Activated CD4-positive, CD25-positive, alpha-beta regulatory T cell treated with anti-CD3 and anti-CD28 coated beads, Interleukin-2, amount 50 U/mL, for 24 hours (primary cell): ENCODE measurements around the gene OTUD1.

ENCODE experiments used
- ATAC-seq, 2 donors: fragments of 150-1000 bp; cut with Tn5 transposase; one replicate each; pipeline ENCODE4 v1.10.0; 2021; ENCODE audit warnings: mild to moderate bottlenecking in 1 of 2, moderate library complexity in 1 of 2

OTUD1 gene

DNA sequence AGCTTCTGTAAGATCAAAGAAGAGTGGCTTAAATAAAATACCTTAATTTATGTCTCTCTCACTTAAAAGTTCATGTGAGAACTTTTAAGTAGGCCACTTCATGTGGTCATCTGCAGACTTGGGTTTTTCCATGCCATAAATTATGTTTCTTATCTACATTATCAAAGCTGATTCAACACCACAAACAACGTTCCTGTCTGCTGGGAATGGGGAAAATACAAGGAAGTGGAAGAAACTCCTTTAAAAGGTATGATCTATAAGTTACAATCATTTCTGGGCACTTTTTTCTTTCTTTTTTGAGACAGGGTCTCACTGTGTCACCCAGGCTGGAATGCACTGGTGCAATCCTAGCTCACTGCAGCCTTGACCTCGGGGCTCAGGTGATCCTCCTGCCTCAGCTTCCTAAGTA lies 16.9 kb upstream of the OTUD1 start:
- no peak for ATAC-seq

DNA sequence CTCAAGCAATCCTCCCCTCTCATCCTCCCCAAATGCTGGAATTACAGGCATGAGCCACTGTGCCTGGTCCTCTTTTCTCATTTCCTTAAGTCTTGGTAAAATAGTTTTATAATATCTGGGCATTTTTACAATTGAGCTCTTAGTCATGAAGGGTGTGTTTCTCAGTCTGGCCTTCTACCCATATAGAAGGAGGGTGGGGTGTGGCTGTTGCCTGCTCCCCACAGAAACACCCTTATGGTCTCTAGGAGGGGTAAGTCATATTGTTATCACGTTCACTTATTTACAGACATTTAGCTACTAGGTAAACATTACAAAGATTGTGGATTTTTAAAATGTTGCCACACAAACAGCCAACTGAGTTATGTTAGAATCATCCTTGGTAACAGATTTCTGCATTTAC lies 6.7 kb upstream of the OTUD1 start:
- no peak for ATAC-seq

DNA sequence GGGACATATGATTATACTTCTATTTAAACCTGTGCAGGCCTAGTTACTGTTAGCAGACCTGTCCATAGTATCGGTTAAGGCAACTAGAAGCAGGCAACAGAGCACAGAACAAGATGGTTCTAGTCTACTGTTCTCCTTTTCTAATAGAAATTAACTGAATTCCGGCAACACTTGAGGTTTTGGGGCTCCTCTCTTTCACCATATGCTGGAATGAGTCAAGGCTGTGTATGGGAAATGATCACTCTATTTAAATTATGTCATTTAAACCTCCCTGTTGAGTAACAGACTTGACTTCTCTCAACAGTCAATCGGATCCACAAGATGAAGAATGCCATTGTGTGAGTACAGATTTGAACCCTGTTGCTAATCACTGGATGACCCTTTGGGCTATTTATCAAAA lies 6.2 kb upstream of the OTUD1 start:
- ATAC-seq, result no peak

DNA sequence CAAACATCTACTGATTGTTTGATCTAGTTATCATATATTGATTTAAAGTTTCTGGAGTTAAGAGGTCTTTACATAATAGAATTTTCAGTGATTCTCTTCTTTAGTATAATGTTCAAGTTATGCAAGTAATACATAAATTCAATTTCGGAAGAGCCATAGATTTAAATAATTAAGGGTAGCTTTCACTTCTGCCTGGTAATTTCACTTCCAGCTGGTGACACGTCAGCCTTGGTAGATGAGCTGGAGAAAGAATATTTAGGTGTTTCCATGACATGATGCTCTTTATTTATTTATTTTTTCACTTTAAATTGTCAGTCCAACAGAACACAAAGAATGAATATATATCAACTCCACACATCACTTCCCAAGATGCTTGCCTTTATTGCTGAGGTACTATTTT lies 5.2 kb upstream of the OTUD1 start:
- ATAC-seq, result no peak

DNA sequence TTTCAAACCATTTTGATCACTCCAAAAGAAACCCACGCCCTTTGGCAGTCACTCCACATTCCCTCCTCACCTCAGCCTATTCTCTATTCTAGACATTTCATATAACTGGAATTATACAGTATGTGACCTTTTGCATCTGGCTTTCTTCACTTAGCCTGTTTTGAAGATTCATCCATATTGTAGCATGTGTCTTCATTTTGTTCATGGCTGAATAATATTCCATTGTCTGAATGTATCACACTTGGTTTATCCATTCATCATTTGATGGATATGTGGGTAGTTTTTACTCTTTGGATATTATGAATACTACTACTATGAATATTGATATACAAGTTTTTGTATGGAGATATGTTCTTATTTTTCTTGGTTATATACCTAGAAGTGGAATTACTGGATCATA lies 3.5 kb upstream of the OTUD1 start:
- ATAC-seq, result no peak

DNA sequence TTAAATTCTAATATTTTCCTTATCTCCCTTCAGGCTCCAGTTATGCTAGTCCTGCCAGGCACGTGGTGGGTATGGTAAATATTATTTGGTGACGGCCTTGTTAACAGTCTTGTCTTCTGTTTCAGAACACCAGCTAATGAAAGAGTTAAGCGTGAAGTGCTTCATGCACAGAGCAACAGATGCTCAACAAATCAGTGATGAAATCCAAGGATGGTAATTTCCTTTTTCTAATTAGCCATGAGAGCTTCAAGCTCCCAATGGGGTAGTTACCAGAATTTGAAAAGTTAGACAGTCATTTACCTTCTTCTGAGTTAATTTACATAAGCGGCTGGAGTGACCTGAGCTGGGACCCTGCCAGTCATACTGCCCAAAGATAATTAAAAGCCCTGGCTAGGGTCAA lies 1.9 kb upstream of the OTUD1 start:
- ATAC-seq, result no peak

DNA sequence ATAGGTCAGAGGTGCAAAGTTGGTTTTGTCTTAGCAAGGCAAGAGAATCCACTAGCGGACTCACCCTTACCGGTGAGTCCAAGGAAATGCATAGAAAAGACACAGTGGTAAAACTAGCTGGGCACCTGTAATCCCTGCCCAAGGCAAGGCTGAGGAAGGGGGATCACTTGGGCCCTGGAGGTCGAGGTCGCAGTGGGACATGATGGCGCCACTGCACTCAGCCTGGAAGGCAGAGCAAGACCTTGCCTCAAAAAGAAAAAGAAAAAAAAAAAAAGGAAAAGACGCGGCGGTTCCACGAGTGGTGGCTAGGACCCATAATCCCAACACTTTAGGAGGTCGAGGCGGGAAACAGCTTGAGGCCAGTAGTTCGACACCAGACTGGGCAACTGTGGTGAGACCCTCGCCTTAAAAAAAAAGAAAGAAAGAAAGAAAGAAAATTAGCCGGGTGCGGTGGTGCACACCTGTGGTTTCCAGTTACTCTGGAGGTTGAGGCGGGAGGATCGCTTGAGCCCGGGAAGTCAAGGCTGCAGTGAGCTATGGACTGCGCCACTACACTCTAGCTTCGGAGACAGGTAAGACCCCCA lies 820 bp upstream of the OTUD1 start:
- ATAC-seq, result no peak

DNA sequence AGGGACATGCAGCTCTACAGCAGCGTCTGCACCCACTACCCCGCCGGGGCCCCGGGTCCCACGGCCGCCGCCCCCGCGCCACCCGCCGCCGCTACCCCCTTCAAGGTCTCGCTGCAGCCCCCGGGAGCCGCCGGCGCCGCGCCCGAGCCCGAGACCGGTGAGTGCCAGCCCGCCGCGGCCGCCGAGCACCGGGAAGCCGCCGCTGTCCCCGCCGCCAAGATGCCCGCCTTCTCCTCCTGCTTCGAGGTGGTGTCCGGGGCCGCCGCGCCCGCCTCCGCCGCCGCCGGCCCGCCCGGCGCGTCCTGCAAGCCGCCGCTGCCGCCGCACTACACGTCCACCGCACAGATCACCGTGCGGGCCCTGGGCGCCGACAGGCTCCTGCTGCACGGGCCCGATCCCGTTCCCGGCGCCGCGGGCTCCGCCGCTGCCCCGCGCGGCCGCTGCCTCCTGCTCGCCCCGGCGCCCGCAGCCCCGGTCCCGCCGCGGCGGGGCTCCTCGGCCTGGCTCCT lies 631 bp downstream of the OTUD1 start:
- ATAC-seq, result peak; percentile 0 to 8

DNA sequence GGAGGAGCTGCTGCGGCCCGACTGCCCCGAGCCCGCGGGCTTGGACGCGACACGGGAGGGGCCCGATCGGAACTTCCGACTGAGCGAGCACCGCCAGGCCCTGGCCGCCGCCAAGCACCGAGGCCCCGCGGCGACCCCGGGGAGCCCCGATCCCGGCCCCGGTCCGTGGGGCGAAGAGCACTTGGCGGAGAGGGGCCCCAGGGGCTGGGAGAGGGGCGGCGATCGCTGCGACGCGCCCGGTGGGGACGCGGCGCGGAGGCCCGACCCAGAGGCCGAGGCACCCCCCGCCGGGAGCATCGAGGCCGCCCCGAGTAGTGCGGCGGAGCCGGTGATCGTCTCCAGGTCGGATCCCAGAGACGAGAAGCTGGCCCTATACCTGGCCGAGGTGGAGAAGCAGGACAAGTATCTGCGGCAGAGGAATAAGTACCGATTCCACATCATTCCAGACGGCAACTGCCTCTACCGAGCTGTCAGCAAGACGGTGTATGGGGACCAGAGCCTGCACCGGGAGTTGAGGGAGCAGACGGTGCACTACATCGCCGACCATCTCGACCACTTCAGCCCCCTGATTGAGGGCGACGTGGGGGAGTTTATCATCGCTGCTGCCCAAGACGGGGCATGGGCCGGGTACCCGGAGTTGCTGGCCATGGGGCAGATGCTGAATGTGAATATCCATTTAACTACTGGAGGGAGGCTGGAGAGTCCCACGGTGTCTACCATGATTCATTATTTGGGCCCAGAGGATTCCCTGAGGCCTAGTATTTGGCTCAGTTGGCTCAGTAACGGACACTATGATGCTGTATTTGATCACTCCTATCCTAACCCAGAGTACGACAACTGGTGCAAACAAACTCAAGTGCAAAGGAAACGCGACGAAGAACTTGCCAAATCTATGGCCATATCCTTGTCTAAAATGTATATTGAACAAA lies 1.4 kb downstream of the OTUD1 start:
- peak in 1 of 2 donors; percentile 1 for ATAC-seq

DNA sequence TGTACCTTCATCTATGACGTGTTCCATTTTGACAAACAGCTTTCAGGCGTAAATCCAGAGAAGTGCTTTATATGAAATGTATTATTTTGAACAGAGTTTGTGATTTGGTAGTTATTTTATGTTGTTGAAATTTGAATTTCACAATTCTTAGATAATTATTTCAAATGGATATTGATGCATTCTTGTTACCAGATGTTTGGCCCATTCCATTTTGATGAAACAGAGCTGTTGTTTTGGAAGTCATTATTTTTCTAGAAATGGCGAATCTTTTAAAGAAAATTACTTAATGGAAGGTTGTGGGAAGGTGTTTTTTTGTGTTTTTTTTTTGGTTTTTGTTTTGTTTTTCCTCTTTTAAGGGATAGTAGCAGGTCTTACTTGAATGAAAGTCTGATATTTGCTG lies 2.4 kb downstream of the OTUD1 start:
- no peak for ATAC-seq

DNA sequence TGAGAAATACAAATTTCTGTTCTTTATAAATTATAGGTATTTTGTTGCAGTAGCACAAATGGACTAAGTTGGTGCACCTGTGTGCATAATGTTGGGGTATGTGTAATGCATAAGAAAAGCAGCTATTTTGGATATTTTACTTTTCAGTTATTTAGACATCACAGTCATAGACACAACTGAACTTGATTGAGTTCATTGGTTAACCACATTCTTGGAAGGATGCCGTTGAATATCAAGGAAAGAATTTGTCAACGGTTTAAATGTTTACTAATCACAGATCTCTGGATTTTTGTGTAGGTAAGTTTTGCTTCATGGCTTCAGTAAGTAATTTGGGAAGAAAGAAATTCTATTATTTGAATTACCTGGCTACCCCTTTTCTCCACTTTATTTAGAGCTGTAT lies 4.1 kb downstream of the OTUD1 start:
- no peak for ATAC-seq

DNA sequence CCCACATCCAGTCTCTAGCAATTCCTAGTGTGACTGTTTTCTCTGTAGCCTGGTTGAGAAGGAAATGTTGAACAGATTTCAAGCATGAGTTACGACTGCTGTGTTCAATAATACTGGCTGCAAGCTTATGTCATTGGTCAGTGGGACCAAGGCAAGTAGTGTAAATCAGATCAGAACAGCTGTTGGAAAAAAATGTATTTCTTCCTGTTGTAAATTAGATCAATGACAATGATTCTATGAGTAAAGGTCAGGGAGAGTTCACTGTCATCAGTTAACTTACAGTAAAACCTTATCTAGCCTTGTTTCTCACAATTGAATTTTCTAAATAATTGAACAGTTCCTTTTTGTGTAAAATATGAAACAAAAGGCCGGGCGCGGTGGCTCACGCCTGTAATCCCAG lies 6.7 kb downstream of the OTUD1 start:
- no peak for ATAC-seq

DNA sequence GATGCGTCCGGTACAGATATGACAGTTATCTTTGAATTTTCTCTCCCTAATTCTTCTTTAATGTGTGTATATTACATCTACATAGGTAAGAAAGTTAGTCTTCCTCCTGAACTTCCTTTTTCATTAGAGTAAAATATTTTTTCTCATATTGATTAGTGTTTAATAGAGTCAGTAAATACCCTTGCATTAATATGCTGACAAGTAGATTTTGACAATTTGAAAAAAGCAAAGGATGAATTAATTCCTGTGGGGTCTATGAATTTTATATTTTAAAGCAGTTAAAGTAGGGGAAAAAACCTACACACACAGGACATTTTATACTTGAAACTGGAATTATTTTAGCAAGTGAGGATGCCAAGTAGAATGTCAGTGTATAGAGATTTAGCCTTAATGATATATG lies 9.4 kb downstream of the OTUD1 start:
- no peak for ATAC-seq

DNA sequence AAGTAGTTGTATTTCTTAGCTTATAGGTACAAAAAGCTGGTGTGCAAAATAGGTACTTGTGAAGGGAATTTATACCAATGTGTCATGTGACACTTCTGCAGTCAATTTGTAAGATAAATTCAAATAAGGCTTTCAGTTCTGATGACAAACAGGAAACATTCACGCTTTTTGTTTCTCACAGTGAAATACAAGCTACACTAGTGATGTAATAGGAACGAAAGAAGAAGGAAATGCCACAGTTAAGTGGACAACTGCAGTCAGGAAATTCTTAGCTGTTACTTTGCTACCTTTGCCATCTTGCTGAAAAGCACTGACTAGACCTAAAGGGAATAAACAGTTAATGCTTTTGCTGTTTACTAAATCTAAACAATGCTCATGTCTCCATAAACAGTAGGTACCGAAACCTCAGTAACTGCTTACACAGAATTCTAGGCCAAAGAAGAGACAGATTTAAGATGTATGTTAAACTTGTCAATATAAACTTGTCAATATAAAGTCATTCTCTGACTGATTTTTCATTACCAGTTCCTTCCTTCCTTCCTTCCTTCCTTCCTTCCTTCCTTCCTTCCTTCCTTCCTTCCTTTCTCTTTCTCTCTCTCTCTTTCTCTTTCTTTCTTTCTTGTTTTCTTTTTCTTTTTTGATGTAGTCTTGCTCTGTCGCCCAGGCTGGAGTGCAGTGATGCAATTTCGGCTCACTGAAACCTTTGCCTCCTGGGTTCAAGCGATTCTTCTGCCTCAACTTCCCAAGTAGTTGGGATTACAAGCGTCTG lies 10.1 kb downstream of the OTUD1 start:
- ATAC-seq, result peak; percentile 74 to 79

DNA sequence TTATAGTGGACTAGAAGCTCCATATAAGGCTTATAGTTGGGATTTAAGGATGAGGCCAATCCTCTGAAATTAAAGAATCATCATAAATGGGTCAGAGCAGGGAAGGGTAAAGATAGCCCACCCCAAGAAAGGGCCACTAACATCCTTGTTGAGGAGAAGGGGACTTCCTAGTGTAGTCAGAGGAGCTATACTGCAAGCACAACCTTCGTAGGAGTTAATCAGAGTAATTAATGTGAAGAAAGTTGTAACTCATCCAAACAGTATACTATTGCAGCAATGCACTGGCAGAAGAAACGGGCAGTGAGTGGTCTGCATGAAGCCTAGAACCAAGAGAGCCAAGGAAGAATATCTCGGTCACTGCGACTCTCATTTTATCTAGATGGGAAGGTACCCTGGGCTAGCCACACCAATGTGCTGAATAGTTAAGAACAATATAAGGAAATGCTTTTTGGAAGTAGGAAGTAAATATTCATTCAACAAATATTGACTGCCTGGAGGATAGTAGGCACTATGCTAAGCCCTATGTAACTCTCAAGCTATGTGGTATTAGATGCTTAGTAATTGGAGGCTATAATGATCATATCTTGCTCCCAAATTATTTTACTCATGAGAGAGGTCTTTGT lies 13.3 kb downstream of the OTUD1 start:
- ATAC-seq, result no peak

DNA sequence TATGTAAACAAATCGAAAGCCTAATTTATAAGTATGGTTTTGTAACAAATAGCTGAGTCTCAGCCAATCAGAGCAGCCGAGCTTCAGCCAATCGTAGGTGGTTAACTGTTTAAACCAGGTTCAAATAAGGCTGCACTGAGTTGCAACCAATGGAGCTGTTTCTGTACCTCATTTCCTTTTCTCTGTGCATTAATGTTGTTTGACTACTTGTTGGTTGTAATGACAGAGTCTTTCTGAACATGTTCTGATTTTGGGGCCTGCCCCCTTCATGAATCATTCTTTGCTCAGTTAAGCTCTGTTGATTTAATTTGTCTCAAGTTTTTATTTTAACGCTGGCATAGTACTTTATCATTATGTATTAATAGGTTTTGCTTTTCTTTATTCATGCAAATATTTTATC lies 14.6 kb downstream of the OTUD1 start:
- ATAC-seq, result no peak

DNA sequence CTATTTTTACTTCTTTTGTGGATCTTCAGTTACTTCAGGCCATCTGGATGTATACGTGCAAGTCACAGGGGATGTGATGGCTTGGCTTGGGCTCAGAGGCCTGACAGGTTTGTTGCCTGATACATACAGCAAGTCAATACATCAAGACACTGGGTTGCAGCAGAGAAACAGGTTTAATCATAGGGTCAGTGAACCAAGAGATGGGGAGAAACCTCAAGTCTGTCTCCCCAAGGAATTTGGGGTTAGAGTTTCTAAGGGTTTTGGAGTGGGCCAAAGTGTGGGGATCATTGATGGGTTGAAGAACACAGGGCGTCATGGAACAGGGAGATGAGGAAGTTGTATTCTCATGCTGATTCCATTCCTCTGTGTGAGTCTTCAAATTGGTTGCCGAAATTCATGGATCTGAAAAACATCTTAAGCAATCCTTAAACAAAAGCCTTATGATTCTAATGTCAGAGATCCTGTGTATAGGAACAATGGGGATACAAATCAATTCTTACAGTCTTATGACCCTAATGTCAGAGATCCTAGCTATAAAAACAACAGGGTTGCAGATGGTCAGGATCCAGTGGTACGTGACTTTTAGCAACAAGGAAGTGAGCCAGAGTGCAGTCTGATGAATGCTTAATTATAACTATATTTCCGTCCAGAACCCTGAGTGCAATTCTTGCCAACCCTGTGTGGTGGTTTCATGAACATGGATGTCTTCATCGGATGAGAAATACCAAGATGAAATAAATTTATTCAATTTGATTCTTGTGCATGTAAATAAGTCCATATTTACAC lies 18.9 kb downstream of the OTUD1 start:
- ATAC-seq, result no peak

DNA sequence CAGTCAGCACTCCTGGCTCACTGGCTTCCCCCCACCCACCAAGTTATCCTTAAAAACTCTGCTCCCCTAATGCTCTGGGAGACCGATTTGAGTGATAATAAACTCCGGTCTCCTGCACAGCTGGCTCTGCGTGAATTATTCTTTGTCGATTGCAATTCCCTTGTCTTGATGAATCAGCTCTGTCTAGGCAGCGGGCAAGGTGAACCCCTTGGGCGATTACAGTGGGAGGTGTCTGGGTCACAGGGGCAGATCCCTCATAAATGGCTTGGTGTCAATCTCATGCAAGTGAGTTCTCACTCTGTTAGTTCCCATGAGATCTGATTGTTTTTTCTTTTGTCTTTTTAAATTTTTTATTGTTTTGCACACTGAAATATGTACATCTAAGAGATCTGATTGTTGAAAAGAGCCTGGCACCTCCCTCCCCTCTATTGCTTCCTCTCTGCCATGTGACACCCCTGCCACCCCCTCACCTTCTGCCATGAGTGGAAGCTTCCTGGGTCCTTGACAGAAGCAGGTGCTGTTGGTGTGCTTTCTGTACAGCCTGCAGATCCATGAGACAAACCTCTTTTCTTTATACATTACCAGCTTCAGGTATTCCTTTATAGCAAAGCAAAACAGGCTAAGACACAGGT lies 20.5 kb downstream of the OTUD1 start:
- no peak for ATAC-seq

DNA sequence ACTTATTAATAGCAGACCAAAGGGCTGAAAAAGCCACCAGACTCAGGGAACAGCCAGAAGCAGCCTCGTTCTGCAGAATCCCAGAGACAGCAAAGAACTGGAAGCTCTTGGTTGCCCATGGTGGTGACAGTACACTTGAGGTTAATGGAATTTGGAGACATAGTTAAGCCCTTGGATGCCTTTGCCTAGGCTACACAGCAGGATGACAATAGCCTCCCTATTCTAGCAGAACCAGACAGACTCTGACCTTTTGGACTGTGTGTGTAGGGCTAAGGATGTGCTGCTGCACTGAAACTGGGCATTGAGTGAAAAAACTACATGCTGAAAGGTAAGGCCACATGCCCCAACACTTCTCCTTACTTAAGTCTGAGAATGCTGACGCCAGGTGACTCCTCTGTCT lies 22.7 kb downstream of the OTUD1 start:
- no peak for ATAC-seq

DNA sequence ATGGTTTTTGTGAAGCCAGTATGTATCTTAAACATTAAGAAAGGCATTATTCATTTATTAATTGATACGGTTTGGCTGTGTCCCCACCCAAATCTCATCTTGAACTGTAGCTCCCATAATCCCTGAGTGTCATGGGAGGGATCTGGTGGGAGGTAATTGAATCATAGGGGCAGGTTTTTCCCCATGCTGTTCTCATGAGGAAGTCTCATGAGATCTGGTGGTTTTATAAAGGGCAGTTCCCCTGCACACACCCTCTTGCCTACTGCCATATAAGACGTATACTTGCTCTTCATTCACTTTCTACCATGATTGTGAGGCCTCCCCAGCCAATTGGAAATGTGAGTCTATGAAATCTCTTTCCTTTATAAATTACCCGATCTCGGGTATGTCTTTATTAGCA lies 28.1 kb downstream of the OTUD1 start:
- no peak for ATAC-seq

DNA sequence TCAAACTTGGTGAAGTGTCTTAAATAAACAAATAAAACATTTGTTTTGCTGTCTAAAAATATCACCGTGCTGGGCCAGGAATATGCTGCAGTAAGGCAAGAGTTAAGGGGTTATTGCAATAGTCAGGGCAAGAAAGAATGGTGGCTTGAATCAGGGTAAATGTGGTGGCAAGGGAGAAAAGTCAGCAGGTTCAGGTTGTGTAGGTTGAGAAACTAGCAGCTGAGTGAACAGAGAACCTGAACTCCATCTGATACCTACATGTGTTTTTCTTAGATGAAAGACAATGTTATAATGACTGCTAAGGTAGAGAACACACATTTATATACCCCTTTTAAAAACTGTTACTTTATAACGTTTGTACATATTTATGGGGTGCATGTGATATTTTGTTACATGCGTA lies 28.7 kb downstream of the OTUD1 start:
- ATAC-seq, result no peak
